Activated effector memory CD4-positive, alpha-beta T cell treated with Interleukin-2 at 50 U/mL for 16 hours (primary cell): ENCODE data around the gene AOPEP.

Source experiments
- DNase-seq: peaks from one replicate; pipeline ENCODE4 v3.0.0-alpha.2; 2020

Gene AOPEP

GRCh38 chr9:95048225-95049087 lies 322.0 kb downstream of the AOPEP start:
- peak; percentile 39 for DNase-seq

- no peak for DNase-seq
Measured at GRCh38 chr9:95049761-95050160, 323.3 kb downstream of the AOPEP start.

GRCh38 chr9:95053611-95054570 lies 327.4 kb downstream of the AOPEP start:
- no peak for DNase-seq

- no peak for DNase-seq
Measured at GRCh38 chr9:95055334-95055850, 328.9 kb downstream of the AOPEP start.

GRCh38 chr9:95055851-95056551 lies 329.5 kb downstream of the AOPEP start:
- no peak for DNase-seq

- no peak for DNase-seq
Measured at GRCh38 chr9:95057101-95057500, 330.6 kb downstream of the AOPEP start.

- DNase-seq = no peak
Measured at GRCh38 chr9:95058121-95058785, 331.8 kb downstream of the AOPEP start.

GRCh38 chr9:95058795-95059386 lies 332.4 kb downstream of the AOPEP start:
- DNase-seq = no peak

GRCh38 chr9:95060234-95060633 lies 333.7 kb downstream of the AOPEP start:
- DNase-seq = no peak

- DNase-seq = no peak
Measured at GRCh38 chr9:95060916-95061315, 334.4 kb downstream of the AOPEP start.

GRCh38 chr9:95061916-95062595 lies 335.6 kb downstream of the AOPEP start:
- DNase-seq = no peak

- DNase-seq = no peak
Measured at GRCh38 chr9:95062596-95063065, 336.1 kb downstream of the AOPEP start.

- DNase-seq = no peak
Measured at GRCh38 chr9:95063300-95063699, 336.8 kb downstream of the AOPEP start.

GRCh38 chr9:95065224-95065623 lies 338.7 kb downstream of the AOPEP start:
- no peak for DNase-seq

GRCh38 chr9:95067057-95067456 lies 340.6 kb downstream of the AOPEP start:
- DNase-seq = no peak

GRCh38 chr9:95067897-95068296 lies 341.4 kb downstream of the AOPEP start:
- DNase-seq = no peak

- no peak for DNase-seq
Measured at GRCh38 chr9:95070549-95071021, 344.1 kb downstream of the AOPEP start.

GRCh38 chr9:95071450-95071849 lies 345.0 kb downstream of the AOPEP start:
- no peak for DNase-seq

GRCh38 chr9:95071925-95072324 lies 345.4 kb downstream of the AOPEP start:
- DNase-seq = no peak

GRCh38 chr9:95073042-95073607 lies 346.6 kb downstream of the AOPEP start:
- no peak for DNase-seq

- no peak for DNase-seq
Measured at GRCh38 chr9:95073918-95074317, 347.4 kb downstream of the AOPEP start.
